Smooth muscle cell (in vitro differentiated cells): ENCODE measurements around the gene CHAF1A. TPM values are rescaled to one million over a fixed set of nuclear protein-coding genes. Genes with fewer than 3 reads are reported as not detected.

Experiments
- DNase-seq: peaks from one replicate; lab custom pipeline; 2025; ENCODE audit not compliant: unreplicated experiment; lab: John Stamatoyannopoulos, UW
- H2AFZ ChIP-seq: fragments of 200-600 bp; sonication (generic); 2 replicates; pipeline ENCODE4 v1.6.0; 2016; ENCODE audit warnings: antibody characterized with exemption, low read depth, mild to moderate bottlenecking
- H3F3A ChIP-seq: fragments of 200-600 bp; sonication (generic); 2 replicates; pipeline ENCODE4 v1.6.0; 2017; ENCODE audit warnings: antibody characterized with exemption, low read depth
- H3K27ac ChIP-seq: fragments of 200-600 bp; sonication (generic); 2 replicates; pipeline ENCODE4 v1.5.1; 2016; ENCODE audit warnings: low read depth, mild to moderate bottlenecking
- H3K27me3 ChIP-seq: fragments of 200-600 bp; sonication (generic); 2 replicates; pipeline ENCODE4 v1.6.1; 2016; ENCODE audit warnings: low read depth, mild to moderate bottlenecking
- H3K36me3 ChIP-seq: fragments of 200-600 bp; sonication (generic); 2 replicates; pipeline ENCODE4 v1.5.1; 2016; ENCODE audit warnings: low read depth
- H3K4me1 ChIP-seq: fragments of 200-600 bp; sonication (generic); 2 replicates; pipeline ENCODE4 v1.5.1; 2016; ENCODE audit warnings: low read depth
- H3K4me2 ChIP-seq: fragments of 200-600 bp; sonication (generic); 2 replicates; pipeline ENCODE4 v1.6.0; 2016; ENCODE audit warnings: mild to moderate bottlenecking
- H3K4me3 ChIP-seq: fragments of 200-600 bp; sonication (generic); 2 replicates; pipeline ENCODE4 v1.5.1; 2016; ENCODE audit warnings: mild to moderate bottlenecking
- H3K79me2 ChIP-seq: fragments of 200-600 bp; sonication (generic); 2 replicates; pipeline ENCODE4 v1.6.0; 2016; ENCODE audit warnings: low read depth, mild to moderate bottlenecking
- H3K9ac ChIP-seq: fragments of 200-600 bp; sonication (generic); 2 replicates; pipeline ENCODE4 v1.6.0; 2016; ENCODE audit warnings: low read depth
- H3K9me3 ChIP-seq: fragments of 200-600 bp; sonication (generic); replicated peaks from 2 replicates; pipeline ENCODE4 v1.5.1; 2016; ENCODE audit warnings: low read depth
- H4K20me1 ChIP-seq: fragments of 200-600 bp; sonication (generic); 2 replicates; pipeline ENCODE4 v1.6.0; 2016; ENCODE audit warnings: low read depth
- CTCF ChIP-seq: fragments of 200-600 bp; sonication (generic); IDR thresholded peaks from 2 replicates; pipeline ENCODE4 v1.5.1; 2017; ENCODE audit warnings: borderline replicate concordance, mild to moderate bottlenecking, antibody characterized with exemption; ENCODE audit not compliant: insufficient read depth, poor library complexity, severe bottlenecking
- WGBS: methylation state at CpG from one replicate; pipeline ENCODE4 v1.1.7; 2016; ENCODE audit warnings: low lambda C conversion rate; 5-methylcytosine and 5-hydroxymethylcytosine counted together
- polyA plus RNA-seq: library from polyadenylated mRNA; unstranded; fragments of >200 nt; fragmentation: Nextera tagmentation; extraction: Ambion mirVana; gene quantifications from 2 replicates; pipeline ENCODE4 v1.2.1, GENCODE V29; 2016
- total RNA-seq: library from RNA; depleted of rRNA; stranded (reverse); fragments of >200 nt; gene quantifications from 2 replicates; pipeline ENCODE4 v1.2.3, GENCODE V29; 2014

The CHAF1A gene
- total and polyA plus RNA-seq, 2 experiments from 2014 or later: 3.8 to 11.4 TPM

GRCh38 chr19:4449022-4449638 is 46.7 kb downstream of the CHAF1A start:
- H3K36me3 ChIP-seq: no peaks in the 10 kb centered on the region
- WGBS: 95% methylated on average over 24 of the region's 24 CpGs
- no peak overlapping the region for H3K4me2 ChIP-seq
- H4K20me1 ChIP-seq: peaks cover 41% of the 10 kb centered on the region
- no peaks in the 10 kb centered on the region for H3F3A ChIP-seq
- no peaks in the 10 kb centered on the region for H3K27me3 ChIP-seq
- H3K9ac ChIP-seq: no peak overlapping the region
- peaks cover 5% of the 10 kb centered on the region for H3K79me2 ChIP-seq
- H3K27ac ChIP-seq: no peak overlapping the region
- DNase-seq: no peak
- no peaks in the 10 kb centered on the region for H3K4me1 ChIP-seq
- TF ChIP-seq CTCF: no peak
- H3K4me3 ChIP-seq: no peak overlapping the region
- H2AFZ ChIP-seq: no peak overlapping the region
- H3K9me3 ChIP-seq: no peaks in the 10 kb centered on the region

DNA sequence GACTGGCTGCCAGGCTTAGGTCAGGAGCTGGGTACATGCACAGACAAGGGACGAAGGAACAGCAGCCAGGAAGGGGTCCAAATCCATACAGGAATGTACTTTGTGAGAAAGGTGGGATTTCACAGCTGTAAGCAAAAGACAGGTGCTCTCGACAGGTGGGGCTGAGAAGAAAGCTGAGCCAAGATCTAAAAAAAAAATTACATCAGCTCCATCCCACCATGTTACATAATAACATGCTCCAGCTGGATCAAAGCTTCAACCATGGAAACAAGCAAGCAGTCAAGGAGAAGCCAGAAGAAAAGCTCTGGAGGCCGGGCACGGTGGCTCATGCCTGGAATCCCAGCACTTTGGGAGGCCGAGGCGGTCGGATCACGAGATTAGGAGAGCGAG is 47.2 kb downstream of the CHAF1A start:
- no peaks in the 10 kb centered on the region for H3K27me3 ChIP-seq
- H4K20me1 ChIP-seq: peaks cover 44% of the 10 kb centered on the region
- no peak overlapping the region for H3K9ac ChIP-seq
- no peaks in the 10 kb centered on the region for H3K9me3 ChIP-seq
- H3K27ac ChIP-seq: no peak overlapping the region
- no peak overlapping the region for H2AFZ ChIP-seq
- DNase-seq: no peak
- TF ChIP-seq CTCF: no peak
- H3K4me3 ChIP-seq: no peak overlapping the region
- no peak overlapping the region for H3K4me2 ChIP-seq
- H3K4me1 ChIP-seq: no peaks in the 10 kb centered on the region
- 98% methylated on average over 9 of the region's 9 CpGs for WGBS
- no peaks in the 10 kb centered on the region for H3K36me3 ChIP-seq
- H3K79me2 ChIP-seq: peaks cover 10% of the 10 kb centered on the region
- H3F3A ChIP-seq: no peaks in the 10 kb centered on the region

- peaks cover 25% of the 10 kb centered on the region for H3K79me2 ChIP-seq
- no peaks in the 10 kb centered on the region for H3K27me3 ChIP-seq
- H3K4me1 ChIP-seq: peaks cover 19% of the 10 kb centered on the region
- H3K9ac ChIP-seq: no peak overlapping the region
- peaks cover 49% of the 10 kb centered on the region for H4K20me1 ChIP-seq
- no peak overlapping the region for H2AFZ ChIP-seq
- no peak overlapping the region for H3K27ac ChIP-seq
- no peak for TF ChIP-seq CTCF
- no peaks in the 10 kb centered on the region for H3K36me3 ChIP-seq
- H3K9me3 ChIP-seq: no peaks in the 10 kb centered on the region
- H3F3A ChIP-seq: no peaks in the 10 kb centered on the region
- 96% methylated on average over 24 of the region's 24 CpGs for WGBS
- no peak for DNase-seq
- H3K4me3 ChIP-seq: no peak overlapping the region
- no peak overlapping the region for H3K4me2 ChIP-seq
Observed at GRCh38 chr19:4452230-4452990, 50.0 kb downstream of the CHAF1A start.
